Measurements from ENCODE around the gene MEIOSIN.

MEIOSIN gene

GRCh38 chr19:45809643-45810159 lies 76.5 kb downstream of the MEIOSIN start:
- DNase-seq = peak; percentile 59 to 76

- DNase-seq = no peak
Measured at GRCh38 chr19:45812297-45812696, 79.1 kb downstream of the MEIOSIN start.
